SK-N-SH treated with all-trans-retinoic acid at 6 μM for 48 hours (cell line): ENCODE results near the gene CCNJL.

Experiments
- ATAC-seq: fragments of 200-7000 bp; cut with Tn5 transposase; 3 replicates; pipeline ENCODE4 v1.9.1; 2020; ENCODE audit warnings: mild to moderate bottlenecking, moderate library complexity
- ARNTL ChIP-seq: fragments of 450-650 bp; formaldehyde crosslinking; IDR thresholded peaks from 2 replicates; pipeline ENCODE4 v1.5.0; 2020; ENCODE audit warnings: low read depth, mild to moderate bottlenecking, moderate library complexity, borderline replicate concordance
- BACH2 ChIP-seq: fragments of 250-450 bp; sonication (Bioruptor Pico); IDR thresholded peaks from 2 replicates; pipeline ENCODE4 v1.9.0; 2021; ENCODE audit warnings: mild to moderate bottlenecking, borderline replicate concordance
- CREB5 ChIP-seq: fragments of 250-450 bp; sonication (Bioruptor Pico); IDR thresholded peaks from 2 replicates; pipeline ENCODE4 v1.5.1; 2020; ENCODE audit warnings: low read depth, mild to moderate bottlenecking, moderate library complexity
- CSDC2 ChIP-seq: fragments of 250-450 bp; sonication (Bioruptor Pico); IDR thresholded peaks from 2 replicates; pipeline ENCODE4 v1.5.0; 2020; ENCODE audit warnings: mild to moderate bottlenecking, moderate library complexity
- CSRNP3 ChIP-seq: fragments of 250-450 bp; sonication (Bioruptor Pico); IDR thresholded peaks from 2 replicates; pipeline ENCODE4 v1.5.1; 2021; ENCODE audit warnings: mild to moderate bottlenecking, moderate library complexity
- ESRRG ChIP-seq: fragments of 250-450 bp; sonication (Bioruptor Pico); IDR thresholded peaks from 2 replicates; pipeline ENCODE4 v1.6.1; 2021; ENCODE audit warnings: mild to moderate bottlenecking
- GLIS3 ChIP-seq: fragments of 250-450 bp; sonication (Bioruptor Pico); IDR thresholded peaks from 2 replicates; pipeline ENCODE4 v1.5.0; 2020; ENCODE audit warnings: mild to moderate bottlenecking, moderate library complexity
- ISL1 ChIP-seq: fragments of 250-450 bp; sonication (Bioruptor Pico); IDR thresholded peaks from 2 replicates; pipeline ENCODE4 v2.1.2; 2022; ENCODE audit warnings: mild to moderate bottlenecking, moderate library complexity
- OSR1 ChIP-seq: fragments of 250-450 bp; sonication (Bioruptor Pico); IDR thresholded peaks from 2 replicates; pipeline ENCODE4 v1.8.0; 2022; ENCODE audit warnings: moderate library complexity, mild to moderate bottlenecking, inconsistent platforms
- POU6F1 ChIP-seq: fragments of 250-450 bp; sonication (Bioruptor Pico); IDR thresholded peaks from 2 replicates; pipeline ENCODE4 v1.8.0; 2021; ENCODE audit warnings: low read depth, mild to moderate bottlenecking, moderate library complexity, borderline replicate concordance
- PPARA ChIP-seq: fragments of 250-450 bp; sonication (Bioruptor Pico); IDR thresholded peaks from 2 replicates; pipeline ENCODE4 v1.5.0; 2020; ENCODE audit warnings: mild to moderate bottlenecking, borderline replicate concordance
- RARB ChIP-seq: fragments of 250-450 bp; sonication (Bioruptor Pico); IDR thresholded peaks from 2 replicates; pipeline ENCODE4 v1.8.0; 2021; ENCODE audit warnings: mild to moderate bottlenecking, moderate library complexity
- SNAI2 ChIP-seq: fragments of 250-450 bp; sonication (Bioruptor Pico); IDR thresholded peaks from 2 replicates; pipeline ENCODE4 v1.5.0; 2020; ENCODE audit warnings: mild to moderate bottlenecking, moderate library complexity
- TCF4 ChIP-seq: fragments of 250-450 bp; sonication (Bioruptor Pico); IDR thresholded peaks from 2 replicates; pipeline ENCODE4 v1.8.0; 2021; ENCODE audit warnings: mild to moderate bottlenecking, moderate library complexity, borderline replicate concordance
- TOX ChIP-seq: fragments of 250-450 bp; sonication (Bioruptor Pico); IDR thresholded peaks from 2 replicates; pipeline ENCODE4 v1.8.0; 2021; ENCODE audit warnings: mild to moderate bottlenecking, moderate library complexity, borderline replicate concordance
- TSHZ2 ChIP-seq: fragments of 250-450 bp; sonication (Bioruptor Pico); IDR thresholded peaks from 2 replicates; pipeline ENCODE4 v1.5.0; 2020; ENCODE audit warnings: mild to moderate bottlenecking, moderate library complexity
- ZFP3 ChIP-seq: fragments of 250-450 bp; sonication (Bioruptor Pico); IDR thresholded peaks from 2 replicates; pipeline ENCODE4 v1.5.0; 2020; ENCODE audit warnings: mild to moderate bottlenecking, moderate library complexity
- ZFP30 ChIP-seq: fragments of 450-650 bp; formaldehyde crosslinking; IDR thresholded peaks from 2 replicates; pipeline ENCODE4 v1.5.0; 2022; ENCODE audit warnings: mild to moderate bottlenecking, moderate library complexity
- ZNF565 ChIP-seq: fragments of 450-650 bp; formaldehyde crosslinking; conservative IDR thresholded peaks from 2 replicates; pipeline ENCODE4 v1.5.0; 2020; ENCODE audit warnings: low read depth, mild to moderate bottlenecking, moderate library complexity
- ZNF70 ChIP-seq: fragments of 450-650 bp; formaldehyde crosslinking; IDR thresholded peaks from 2 replicates; pipeline ENCODE4 v1.5.0; 2020; ENCODE audit warnings: mild to moderate bottlenecking, moderate library complexity
- ZNF8 ChIP-seq: fragments of 450-650 bp; formaldehyde crosslinking; IDR thresholded peaks from 2 replicates; pipeline ENCODE4 v1.5.0; 2020; ENCODE audit warnings: mild to moderate bottlenecking, moderate library complexity

CCNJL gene

GRCh38 chr5:160325716-160326115, 13.4 kb upstream of the CCNJL start:
- ATAC-seq = no peak
- TF ChIP-seq CREB5 (CRISPR knock-in tag) (no peak), ZFP3 (CRISPR knock-in tag) (no peak)

- ATAC-seq = no peak
- TF ChIP-seq ZFP30 = no peak
- no peak for TF ChIP-seq POU6F1
- no peak for TF ChIP-seq TSHZ2 (CRISPR knock-in tag)
- TF ChIP-seq ZNF70 (CRISPR knock-in tag) = no peak
- TF ChIP-seq OSR1 (CRISPR knock-in tag) = no peak
- TF ChIP-seq BACH2 (CRISPR knock-in tag) = no peak
- TF ChIP-seq, all 23 proteins: peak for 0
These were observed 12.5 kb upstream of the CCNJL start for GRCh38 chr5:160324886-160325285.

- no peak for TF ChIP-seq ISL1 (CRISPR knock-in tag)
- TF ChIP-seq TSHZ2 (CRISPR knock-in tag) = no peak
- no peak for TF ChIP-seq ARNTL
- no peak for TF ChIP-seq GLIS3 (CRISPR knock-in tag)
- no peak for TF ChIP-seq ZNF8 (CRISPR knock-in tag)
- TF ChIP-seq CSRNP3 = no peak
- no peak for TF ChIP-seq ESRRG
- no peak for TF ChIP-seq ZNF565
- no peak for TF ChIP-seq BACH2 (CRISPR knock-in tag)
- TF ChIP-seq CSDC2 = no peak
- no peak for TF ChIP-seq ZFP30
- ATAC-seq = no peak
These were observed 6.0 kb upstream of the CCNJL start for GRCh38 chr5:160318409-160318808.

- no peak for ATAC-seq
- TF ChIP-seq ZFP30 (no peak), POU6F1 (no peak), CREB5 (CRISPR knock-in tag) (no peak), RARB (no peak), PPARA (CRISPR knock-in tag) (no peak), SNAI2 (no peak), ISL1 (CRISPR knock-in tag) (no peak), BACH2 (CRISPR knock-in tag) (no peak), CSDC2 (no peak), ZNF8 (CRISPR knock-in tag) (no peak), TCF4 (CRISPR knock-in tag) (no peak), ARNTL (no peak), ZNF565 (no peak), TOX (CRISPR knock-in tag) (no peak), ZNF70 (CRISPR knock-in tag) (no peak), CSRNP3 (no peak)
These were observed 5.1 kb upstream of the CCNJL start for GRCh38 chr5:160317434-160317833.
